K562 (cell line): ENCODE measurements around the gene EEF1A2. TPM values are rescaled to one million over a fixed set of nuclear protein-coding genes. Genes with fewer than 3 reads are reported as not detected.

ENCODE experiments used
- ATAC-seq: fragments of 200-7000 bp; cut with Tn5 transposase; 3 replicates; pipeline ENCODE4 v1.9.1; 2020; ENCODE audit warnings: moderate library complexity
- BruUV-seq: library from RNA; stranded (reverse); fragments of 400-500 nt; replicated peaks from 2 replicates; lab custom pipeline; 2021; lab: Mats Ljungman, UMichigan
- CTCF ChIA-PET: fragments of 300-600 bp; formaldehyde crosslinking; extraction: SDS; loops from one replicate; lab custom pipeline; 2021; ENCODE audit warnings: low intra/inter-chr PET ratio; lab: Yijun Ruan, JAX
- POLR2A ChIA-PET: fragments of 300-600, 350-650 bp; sonication (Branson Sonifier 250); formaldehyde crosslinking; extraction: SDS; loops from one replicate; lab custom pipeline; 2021; ENCODE audit warnings: antibody characterized with exemption, inconsistent platforms; lab: Yijun Ruan, JAX
- DNase-seq, 4 experiments: peaks; one replicate each; pipeline versions ENCODE4 v3.0.0 to v3.0.0-alpha.2; 2011 to 2018; ENCODE audit warnings: low spot score in 3 of 4, mixed read lengths in 3 of 4; ENCODE audit errors: extremely low read depth in 1 of 4
- FAIRE-seq: peaks from 2 replicates; lab custom pipeline; 2011; peaks lifted over from hg19 to GRCh38; lab: Jason Lieb, UNC
- H2AFZ ChIP-seq: 2 replicates; pipeline ENCODE4 v1.6.0; 2011; ENCODE audit warnings: low read depth, low read length, control low read depth, inconsistent platforms
- H3K27ac ChIP-seq: fragments of 200-600 bp; 3 replicates; pipeline ENCODE4 v1.8.0; 2011; ENCODE audit warnings: low read depth, mild to moderate bottlenecking, control low read depth, inconsistent platforms, low read length, moderate library complexity, mixed read lengths; ENCODE audit errors: extremely low read depth
- H3K27me3 ChIP-seq, 2 experiments: fragments of 300-600 bp in 1 of 2; 2 replicates in 1 of 2; 3 replicates in 1 of 2; pipeline versions ENCODE4 v1.6.0 to v1.8.0; 2011; ENCODE audit warnings: inconsistent platforms in 2 of 2, low read length in 2 of 2, mild to moderate bottlenecking in 1 of 2, mixed read lengths in 1 of 2, moderate library complexity in 1 of 2; ENCODE audit not compliant: control insufficient read depth in 2 of 2, insufficient read depth in 2 of 2
- H3K36me3 ChIP-seq: fragments of 300-600 bp; 3 replicates; pipeline ENCODE4 v1.8.0; 2011; ENCODE audit warnings: mild to moderate bottlenecking, low read length, inconsistent platforms; ENCODE audit not compliant: control insufficient read depth, insufficient read depth
- H3K4me1 ChIP-seq, 2 experiments: fragments of 200-600 bp in 1 of 2; replicated peaks in 1 of 2; 2 replicates in 1 of 2; 3 replicates in 1 of 2; pipeline versions ENCODE4 v1.5.1 to v1.8.0; 2011; ENCODE audit warnings: inconsistent platforms in 2 of 2, low read length in 2 of 2, mild to moderate bottlenecking in 1 of 2, mixed read lengths in 1 of 2, moderate library complexity in 1 of 2; ENCODE audit not compliant: control insufficient read depth in 2 of 2, insufficient read depth in 2 of 2
- H3K4me2 ChIP-seq: 2 replicates; pipeline ENCODE4 v1.6.1; 2011; ENCODE audit warnings: low read length, control low read depth, inconsistent platforms, mixed read lengths; ENCODE audit not compliant: insufficient read depth
- H3K4me3 ChIP-seq: fragments of 200-600 bp; sonication (generic), shearing (Covaris generic); 2 replicates; pipeline ENCODE4 v1.5.1; 2016; ENCODE audit warnings: control low read depth, inconsistent platforms
- H3K79me2 ChIP-seq: fragments of 200-600 bp; 3 replicates; pipeline ENCODE4 v1.8.0; 2011; ENCODE audit warnings: low read length, inconsistent platforms; ENCODE audit not compliant: control insufficient read depth, insufficient read depth
- H3K9ac ChIP-seq, 2 experiments: 2 replicates each; pipeline versions ENCODE4 v1.6.0 to v1.6.1; 2011; ENCODE audit warnings: low read depth in 2 of 2, low read length in 2 of 2, control low read depth in 1 of 2, inconsistent platforms in 1 of 2, mild to moderate bottlenecking in 1 of 2, mixed read lengths in 1 of 2; ENCODE audit not compliant: insufficient read depth in 1 of 2
- H3K9me1 ChIP-seq: one replicate; pipeline ENCODE4 v1.6.0; 2011; ENCODE audit warnings: inconsistent platforms, mild to moderate bottlenecking, low read length, moderate library complexity; ENCODE audit not compliant: control insufficient read depth, insufficient read depth
- H3K9me3 ChIP-seq: replicated peaks from 2 replicates; pipeline ENCODE4 v1.5.1; 2011; ENCODE audit warnings: low read depth, low read length, inconsistent platforms; ENCODE audit not compliant: control insufficient read depth, insufficient read depth
- H4K20me1 ChIP-seq: replicated peaks from 2 replicates; pipeline ENCODE4 v1.6.1; 2011; ENCODE audit warnings: low read length, inconsistent platforms, mixed read lengths; ENCODE audit not compliant: control insufficient read depth, insufficient read depth
- CBFA2T2 ChIP-seq: fragments of 450-650 bp; conservative IDR thresholded peaks from 2 replicates; pipeline ENCODE4 v1.6.1; 2017; ENCODE audit warnings: mild to moderate bottlenecking
- HCFC1 ChIP-seq: IDR thresholded peaks from 2 replicates; pipeline ENCODE4 v1.6.1; 2012; ENCODE audit warnings: low read depth, low read length, improper control_type of control experiment
- NFIX ChIP-seq: fragments of 250-450 bp; sonication (Bioruptor Pico); IDR thresholded peaks from 2 replicates; pipeline ENCODE4 v1.4.0; 2020; ENCODE audit warnings: low read depth, mild to moderate bottlenecking, moderate library complexity
- POLR2AphosphoS5 ChIP-seq: IDR thresholded peaks from 2 replicates; pipeline ENCODE4 v1.6.1; 2011; ENCODE audit warnings: mild to moderate bottlenecking, low read depth, low read length, moderate library complexity; ENCODE audit not compliant: control insufficient read depth, insufficient read depth
- RFX5 ChIP-seq: IDR thresholded peaks from 2 replicates; pipeline ENCODE4 v1.6.1; 2011; ENCODE audit warnings: low read depth, mild to moderate bottlenecking, improper control_type of control experiment, low read length
- RFX7 ChIP-seq: fragments of 250-450 bp; sonication (Bioruptor Pico); IDR thresholded peaks from 2 replicates; pipeline ENCODE4 v1.5.1; 2021; ENCODE audit warnings: mild to moderate bottlenecking
- TAL1 ChIP-seq: fragments of 450-650 bp; IDR thresholded peaks from 2 replicates; pipeline ENCODE4 v1.6.1; 2016; ENCODE audit warnings: mild to moderate bottlenecking
- TBL1XR1 ChIP-seq, 2 experiments: IDR thresholded peaks; 2 replicates each; pipeline ENCODE4 v1.6.1; 2012; ENCODE audit warnings: improper control_type of control experiment in 2 of 2, low read length in 2 of 2, mild to moderate bottlenecking in 1 of 2
- TRIM28 ChIP-seq: fragments of 450-650 bp; IDR thresholded peaks from 2 replicates; pipeline ENCODE4 v1.6.1; 2017
- ZFP36 ChIP-seq: fragments of 150-350 bp; IDR thresholded peaks from 2 replicates; pipeline ENCODE4 v1.6.1; 2018; ENCODE audit warnings: low read length, low read depth; ENCODE audit not compliant: partially characterized antibody
- ZNF444 ChIP-seq: fragments of 250-450 bp; sonication (Bioruptor Pico); IDR thresholded peaks from 2 replicates; pipeline ENCODE4 v1.4.0; 2020; ENCODE audit warnings: mild to moderate bottlenecking, moderate library complexity
- WGBS: fragments of 100-300 bp; shearing (Covaris generic); methylation state at CpG from one replicate; pipeline ENCODE4 v1.1.6; 2016; ENCODE audit warnings: low coverage, mixed read lengths; ENCODE audit not compliant: insufficient coverage; ENCODE audit errors: missing lambda C conversion rate; 5-methylcytosine and 5-hydroxymethylcytosine counted together
- in situ Hi-C: fragments of 300-500 bp; cut with MboI; formaldehyde crosslinking; loops from 4 replicates; pipeline ENCODE4 v1.15.0; 2018; ENCODE audit warnings: inconsistent platforms, mixed read lengths
- intact Hi-C: fragments of 100-400 bp; cut with micrococcal nuclease; formaldehyde crosslinking; loops from 2 replicates; pipeline ENCODE4 v1.14.2; 2022
- polyA plus RNA-seq, 8 experiments: library from polyadenylated mRNA; depleted of rRNA in 4 of 8; stranded (reverse) in 5 of 8; unstranded in 3 of 8; fragments of >200 nt; fragmentation: Nextera tagmentation in 2 of 8; fragmentation: Illumina TruSeq in 1 of 8; extraction: Ambion mirVana in 2 of 8; extraction: Trizol in 1 of 8; gene quantifications; 2 replicates each; pipeline versions ENCODE4 v1.2.1 to v1.2.3, GENCODE V29; 2011 to 2014; ENCODE audit warnings: inconsistent platforms in 1 of 8, missing spikeins in 1 of 8
- total RNA-seq, 7 experiments: library from RNA; depleted of rRNA in 6 of 7; stranded (reverse); fragments of >200 nt in 6 of 7; fragmentation: Illumina TruSeq in 2 of 7; extraction: Trizol in 2 of 7; gene quantifications; 2 replicates each; pipeline versions ENCODE4 v1.2.1 to v1.2.3, GENCODE V29; 2011 to 2021; ENCODE audit warnings: low replicate concordance in 1 of 7
- TF ChIP-seq, protein P1 (sequence below): fragments of 250-450 bp; sonication (Bioruptor Pico); IDR thresholded peaks from 2 replicates; pipeline ENCODE4 v1.4.0; 2020; ENCODE audit warnings: mild to moderate bottlenecking, moderate library complexity, borderline replicate concordance
- TF ChIP-seq, protein P2 (sequence below): fragments of 450-650 bp; IDR thresholded peaks from 2 replicates; pipeline ENCODE4 v1.6.1; 2016; ENCODE audit warnings: borderline replicate concordance
- TF ChIP-seq, protein P3 (sequence below): fragments of 450-650 bp; conservative IDR thresholded peaks from 2 replicates; pipeline ENCODE4 v1.6.1; 2016; ENCODE audit warnings: missing genetic modification characterization, low read depth, mild to moderate bottlenecking, control low read depth, missing compliant biosample characterization

The EEF1A2 gene
- total and polyA plus RNA-seq, 9 of the 15 experiments (the other 6 are each of a cell fraction or from before 2014, with no cell fraction given) = 0.04 to 29.6 (median 11.5) TPM

DNA sequence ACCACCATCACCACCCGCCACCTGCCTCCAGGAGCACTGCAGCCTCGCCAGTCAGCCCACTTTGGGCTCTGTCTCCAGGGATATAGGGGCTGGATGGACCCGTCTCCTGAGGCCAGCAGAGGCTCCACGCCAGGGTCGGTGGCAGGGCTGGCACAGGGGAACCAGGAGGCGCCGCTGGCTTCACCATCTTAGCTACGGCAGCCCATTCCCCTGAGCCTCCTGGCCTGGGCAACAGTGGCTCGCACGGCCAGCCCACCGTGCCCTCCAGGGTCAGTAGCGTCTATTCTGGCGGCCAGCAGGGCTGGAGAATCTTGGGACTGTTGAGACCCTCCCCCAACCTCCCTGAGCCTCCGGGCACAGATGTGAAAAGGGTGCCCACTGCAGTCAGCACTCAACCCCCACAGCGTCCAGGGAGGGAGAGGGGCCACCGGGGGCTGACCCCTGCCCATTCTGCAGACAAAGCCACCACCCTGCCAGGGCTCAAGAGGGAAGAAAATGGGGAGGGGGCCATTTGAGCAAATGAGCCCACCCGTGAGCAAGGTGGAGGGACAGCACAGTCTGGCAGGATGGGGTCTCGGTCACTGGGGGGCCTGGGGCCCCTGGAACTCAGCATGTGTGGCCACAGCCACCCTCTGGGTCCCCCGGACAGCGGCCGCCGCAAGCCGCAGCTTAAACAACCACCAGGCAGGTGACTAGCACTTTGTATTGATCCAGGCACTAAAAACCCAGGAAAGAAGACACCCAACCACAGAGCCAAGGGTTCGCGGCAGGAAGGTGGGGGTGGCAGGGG is 55.1 kb downstream of the EEF1A2 start:
- no peak overlapping the region for H3K4me3 ChIP-seq
- H3K27ac ChIP-seq = no peak overlapping the region
- CTCF ChIA-PET = no interaction called here
- ATAC-seq = no peak
- intact Hi-C loops = no loop called here
- POLR2A ChIA-PET = no interaction called here
- H4K20me1 ChIP-seq = 0 out of 2 replicates have a peak, but pooled peaks cover 6% of the 10 kb centered on the region
- DNase-seq = no peak
- H3K4me1 ChIP-seq = peaks cover 0 to 21% of the 10 kb centered on the region in 2 experiments; a peak in 2 of 5 replicates
- in situ Hi-C loops = no loop called here
- H3K79me2 ChIP-seq = no peaks in the 10 kb centered on the region
- 31% methylated on average over 25 of the region's 25 CpGs for WGBS
- H3K36me3 ChIP-seq = no peaks in the 10 kb centered on the region
- H2AFZ ChIP-seq = no peak overlapping the region
- peaks cover 23 to 38% of the 10 kb centered on the region in 2 experiments; a peak in 4 of 5 replicates for H3K27me3 ChIP-seq
- H3K9me3 ChIP-seq = peaks cover 4% of the 10 kb centered on the region; the same call in 1 of the 2 replicates
- no peaks in the 10 kb centered on the region for H3K9me1 ChIP-seq
- H3K4me2 ChIP-seq = no peak overlapping the region
- no peak overlapping the region for H3K9ac ChIP-seq
- BruUV-seq = no TSS peak
- FAIRE-seq = no peak
- TF ChIP-seq HCFC1 (no peak), ZNF444 (CRISPR knock-in tag) (no peak), TBL1XR1 (IDR thresholded peaks at IDR 0.05; ENCODE audit: low read length in 2 of 2) (no peak), NFIX (CRISPR knock-in tag) (no peak), TAL1 (no peak), ZFP36 (no peak), POLR2AphosphoS5 (no peak), RFX7 (CRISPR knock-in tag) (no peak), TRIM28 (no peak), CBFA2T2 (no peak), RFX5 (no peak)
- TF ChIP-seq, protein P1, sequence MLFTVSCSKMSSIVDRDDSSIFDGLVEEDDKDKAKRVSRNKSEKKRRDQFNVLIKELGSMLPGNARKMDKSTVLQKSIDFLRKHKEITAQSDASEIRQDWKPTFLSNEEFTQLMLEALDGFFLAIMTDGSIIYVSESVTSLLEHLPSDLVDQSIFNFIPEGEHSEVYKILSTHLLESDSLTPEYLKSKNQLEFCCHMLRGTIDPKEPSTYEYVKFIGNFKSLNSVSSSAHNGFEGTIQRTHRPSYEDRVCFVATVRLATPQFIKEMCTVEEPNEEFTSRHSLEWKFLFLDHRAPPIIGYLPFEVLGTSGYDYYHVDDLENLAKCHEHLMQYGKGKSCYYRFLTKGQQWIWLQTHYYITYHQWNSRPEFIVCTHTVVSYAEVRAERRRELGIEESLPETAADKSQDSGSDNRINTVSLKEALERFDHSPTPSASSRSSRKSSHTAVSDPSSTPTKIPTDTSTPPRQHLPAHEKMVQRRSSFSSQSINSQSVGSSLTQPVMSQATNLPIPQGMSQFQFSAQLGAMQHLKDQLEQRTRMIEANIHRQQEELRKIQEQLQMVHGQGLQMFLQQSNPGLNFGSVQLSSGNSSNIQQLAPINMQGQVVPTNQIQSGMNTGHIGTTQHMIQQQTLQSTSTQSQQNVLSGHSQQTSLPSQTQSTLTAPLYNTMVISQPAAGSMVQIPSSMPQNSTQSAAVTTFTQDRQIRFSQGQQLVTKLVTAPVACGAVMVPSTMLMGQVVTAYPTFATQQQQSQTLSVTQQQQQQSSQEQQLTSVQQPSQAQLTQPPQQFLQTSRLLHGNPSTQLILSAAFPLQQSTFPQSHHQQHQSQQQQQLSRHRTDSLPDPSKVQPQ (CRISPR knock-in tag) = no peak
- TF ChIP-seq, protein P2, sequence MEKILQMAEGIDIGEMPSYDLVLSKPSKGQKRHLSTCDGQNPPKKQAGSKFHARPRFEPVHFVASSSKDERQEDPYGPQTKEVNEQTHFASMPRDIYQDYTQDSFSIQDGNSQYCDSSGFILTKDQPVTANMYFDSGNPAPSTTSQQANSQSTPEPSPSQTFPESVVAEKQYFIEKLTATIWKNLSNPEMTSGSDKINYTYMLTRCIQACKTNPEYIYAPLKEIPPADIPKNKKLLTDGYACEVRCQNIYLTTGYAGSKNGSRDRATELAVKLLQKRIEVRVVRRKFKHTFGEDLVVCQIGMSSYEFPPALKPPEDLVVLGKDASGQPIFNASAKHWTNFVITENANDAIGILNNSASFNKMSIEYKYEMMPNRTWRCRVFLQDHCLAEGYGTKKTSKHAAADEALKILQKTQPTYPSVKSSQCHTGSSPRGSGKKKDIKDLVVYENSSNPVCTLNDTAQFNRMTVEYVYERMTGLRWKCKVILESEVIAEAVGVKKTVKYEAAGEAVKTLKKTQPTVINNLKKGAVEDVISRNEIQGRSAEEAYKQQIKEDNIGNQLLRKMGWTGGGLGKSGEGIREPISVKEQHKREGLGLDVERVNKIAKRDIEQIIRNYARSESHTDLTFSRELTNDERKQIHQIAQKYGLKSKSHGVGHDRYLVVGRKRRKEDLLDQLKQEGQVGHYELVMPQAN = no peak
- TF ChIP-seq, protein P3, sequence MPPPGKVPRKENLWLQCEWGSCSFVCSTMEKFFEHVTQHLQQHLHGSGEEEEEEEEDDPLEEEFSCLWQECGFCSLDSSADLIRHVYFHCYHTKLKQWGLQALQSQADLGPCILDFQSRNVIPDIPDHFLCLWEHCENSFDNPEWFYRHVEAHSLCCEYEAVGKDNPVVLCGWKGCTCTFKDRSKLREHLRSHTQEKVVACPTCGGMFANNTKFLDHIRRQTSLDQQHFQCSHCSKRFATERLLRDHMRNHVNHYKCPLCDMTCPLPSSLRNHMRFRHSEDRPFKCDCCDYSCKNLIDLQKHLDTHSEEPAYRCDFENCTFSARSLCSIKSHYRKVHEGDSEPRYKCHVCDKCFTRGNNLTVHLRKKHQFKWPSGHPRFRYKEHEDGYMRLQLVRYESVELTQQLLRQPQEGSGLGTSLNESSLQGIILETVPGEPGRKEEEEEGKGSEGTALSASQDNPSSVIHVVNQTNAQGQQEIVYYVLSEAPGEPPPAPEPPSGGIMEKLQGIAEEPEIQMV (tag) = no peak
